GM18867 (cell line): Measurements from ENCODE around the gene EPYC.
A peak's percentile ranks its signal among the peaks of the same experiment; 100 is the strongest.

Experiments
- ATAC-seq: cut with Tn5 transposase; IDR thresholded peaks from one replicate; pipeline ENCODE4 v1.9.1; 2021; ENCODE audit warnings: mild to moderate bottlenecking, moderate library complexity; ENCODE audit not compliant: unreplicated experiment

EPYC gene, protein sequence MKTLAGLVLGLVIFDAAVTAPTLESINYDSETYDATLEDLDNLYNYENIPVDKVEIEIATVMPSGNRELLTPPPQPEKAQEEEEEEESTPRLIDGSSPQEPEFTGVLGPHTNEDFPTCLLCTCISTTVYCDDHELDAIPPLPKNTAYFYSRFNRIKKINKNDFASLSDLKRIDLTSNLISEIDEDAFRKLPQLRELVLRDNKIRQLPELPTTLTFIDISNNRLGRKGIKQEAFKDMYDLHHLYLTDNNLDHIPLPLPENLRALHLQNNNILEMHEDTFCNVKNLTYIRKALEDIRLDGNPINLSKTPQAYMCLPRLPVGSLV

GRCh38 chr12:91004872-91005271 lies at the start of gene EPYC:
Gene EPYC, minus strand, starts transcription at chr12:91004972. Its CDS starts 2,407 bp downstream, at chr12:91002565.
- ATAC-seq, result no peak

GRCh38 chr12:91053951-91054715 lies 49.4 kb upstream of the EPYC start:
- ATAC-seq, result no peak

DNA sequence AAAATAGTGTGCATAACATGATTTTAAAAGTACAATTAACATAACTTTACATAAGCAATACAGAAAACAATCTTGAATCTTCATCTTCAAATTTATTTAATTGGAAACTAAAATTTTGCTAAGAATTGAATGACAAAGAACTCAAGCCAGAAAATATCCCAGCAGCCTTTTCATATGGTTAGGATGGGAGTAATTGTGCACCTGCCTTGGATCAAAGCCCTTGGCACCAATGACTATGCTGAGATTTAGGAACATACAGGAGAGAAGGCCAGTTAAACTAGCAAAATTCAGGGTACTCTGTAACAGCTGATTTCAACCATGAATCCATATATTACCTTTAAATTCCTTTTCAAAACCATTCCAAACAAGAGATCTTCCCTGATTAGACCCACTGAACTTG lies 47.3 kb upstream of the EPYC start:
- no peak for ATAC-seq

GRCh38 chr12:91044586-91044985 lies 39.8 kb upstream of the EPYC start:
- ATAC-seq, result no peak

DNA sequence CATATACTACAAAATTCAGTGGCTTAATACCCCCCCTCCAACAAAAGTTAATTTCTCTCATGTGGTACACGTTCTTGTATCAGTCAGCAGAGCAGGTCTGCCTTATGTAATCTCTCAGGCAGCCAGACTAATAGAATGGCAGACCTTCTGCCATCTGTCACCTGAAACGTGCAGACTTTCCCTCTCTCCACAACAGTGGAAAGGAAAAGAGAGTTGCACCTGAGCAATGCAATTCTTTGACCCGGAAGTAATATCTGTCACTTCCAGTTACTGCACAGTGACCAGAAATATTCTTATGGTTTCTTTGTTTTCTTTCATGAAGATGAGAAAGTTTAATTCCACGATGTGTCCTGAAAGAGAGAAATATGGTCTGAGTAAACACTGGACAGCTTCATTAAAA lies 38.6 kb upstream of the EPYC start:
- ATAC-seq, result no peak

DNA sequence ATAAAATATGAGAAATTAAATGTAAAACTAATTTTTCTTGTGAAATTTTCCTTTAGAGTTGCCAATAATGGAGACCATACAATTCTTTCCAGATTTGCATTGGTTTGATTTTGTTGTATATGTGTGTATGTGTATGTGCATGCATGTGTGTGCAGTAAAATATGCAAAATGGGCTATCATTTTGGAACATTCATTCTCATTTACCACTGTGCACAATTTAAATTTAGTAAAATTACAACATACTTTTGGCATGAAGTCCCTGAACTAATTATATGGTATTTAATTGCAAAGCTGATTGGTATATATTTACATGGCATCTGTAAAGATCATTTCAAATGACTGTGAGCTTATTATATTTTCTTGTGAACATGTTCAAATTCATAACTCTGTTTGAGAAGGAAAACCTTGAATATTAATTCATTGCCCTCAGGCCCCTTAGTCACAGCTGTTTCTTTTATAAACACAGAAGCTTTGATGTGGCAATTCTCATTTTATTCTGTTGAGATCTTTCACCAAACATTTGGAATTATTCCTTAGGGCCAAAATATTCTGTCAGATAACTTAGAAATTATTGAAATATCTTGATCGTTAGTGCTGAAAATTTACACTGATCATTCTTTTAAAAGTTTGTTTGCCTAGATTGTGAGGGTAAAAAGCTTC lies 35.5 kb upstream of the EPYC start:
- no peak for ATAC-seq

- no peak for ATAC-seq
Measured at GRCh38 chr12:91037276-91037675, 32.5 kb upstream of the EPYC start.

DNA sequence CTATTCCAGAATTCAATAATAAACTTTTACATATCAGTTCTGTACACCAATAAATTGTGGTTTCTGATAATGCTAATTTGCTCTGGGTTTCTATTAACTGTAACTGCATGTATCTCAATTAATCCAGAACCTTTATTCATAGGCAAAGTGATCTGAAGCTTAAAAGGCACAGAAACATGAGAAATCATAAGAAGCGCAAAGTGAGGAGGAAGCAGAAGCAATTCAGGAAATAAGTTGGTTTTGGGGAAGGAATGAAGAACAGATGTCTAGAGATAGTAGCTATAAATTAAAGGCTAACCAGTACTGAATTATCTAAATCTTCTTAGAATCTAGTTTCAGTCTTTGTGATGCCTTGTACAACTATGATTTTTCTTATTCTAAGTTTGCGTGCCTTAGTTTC lies 28.5 kb upstream of the EPYC start:
- ATAC-seq, result no peak

- peak; percentile 83 for ATAC-seq
Measured at GRCh38 chr12:91023326-91024004, 18.7 kb upstream of the EPYC start.

DNA sequence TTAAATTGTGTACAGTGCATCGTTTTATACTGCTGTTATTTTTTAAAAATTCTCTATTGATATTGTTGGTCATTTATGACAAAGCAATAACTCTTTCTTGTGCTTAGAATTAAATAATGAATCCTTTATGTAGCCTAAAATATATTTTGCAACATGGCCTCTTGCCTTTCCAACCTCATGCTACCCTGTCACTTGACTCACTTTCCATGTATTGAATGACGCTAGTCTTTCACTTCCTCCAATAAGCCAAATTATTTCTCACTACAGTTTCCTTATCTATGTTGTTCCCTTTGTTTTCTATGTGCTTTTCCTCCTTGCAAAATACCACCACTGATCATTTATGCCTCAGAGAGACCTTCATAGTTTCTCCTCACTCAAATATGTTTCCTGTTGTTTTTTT lies 16.3 kb upstream of the EPYC start:
- no peak for ATAC-seq

- ATAC-seq, result no peak
Measured at GRCh38 chr12:91019455-91019854, 14.7 kb upstream of the EPYC start.

GRCh38 chr12:91017511-91018263 lies 12.9 kb upstream of the EPYC start:
- no peak for ATAC-seq

DNA sequence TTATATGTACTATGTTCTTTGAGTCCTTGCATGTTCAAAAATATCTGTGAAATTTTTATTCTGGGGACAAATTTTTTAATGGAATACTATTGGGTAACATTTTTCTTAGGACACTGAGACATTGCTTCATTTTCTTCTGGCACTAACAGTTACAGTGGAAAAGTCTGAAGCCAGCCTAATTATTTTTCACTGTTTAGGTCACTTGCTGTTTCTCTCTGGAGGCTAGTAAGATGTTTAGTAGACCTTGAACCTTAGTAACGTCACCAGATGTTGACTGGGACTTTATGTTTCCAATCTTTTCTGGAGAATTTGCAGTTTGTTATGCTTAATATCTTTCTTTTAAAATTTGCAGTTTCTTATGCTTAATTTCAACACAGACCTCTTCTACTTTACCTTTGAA lies 12.3 kb upstream of the EPYC start:
- ATAC-seq, result no peak

DNA sequence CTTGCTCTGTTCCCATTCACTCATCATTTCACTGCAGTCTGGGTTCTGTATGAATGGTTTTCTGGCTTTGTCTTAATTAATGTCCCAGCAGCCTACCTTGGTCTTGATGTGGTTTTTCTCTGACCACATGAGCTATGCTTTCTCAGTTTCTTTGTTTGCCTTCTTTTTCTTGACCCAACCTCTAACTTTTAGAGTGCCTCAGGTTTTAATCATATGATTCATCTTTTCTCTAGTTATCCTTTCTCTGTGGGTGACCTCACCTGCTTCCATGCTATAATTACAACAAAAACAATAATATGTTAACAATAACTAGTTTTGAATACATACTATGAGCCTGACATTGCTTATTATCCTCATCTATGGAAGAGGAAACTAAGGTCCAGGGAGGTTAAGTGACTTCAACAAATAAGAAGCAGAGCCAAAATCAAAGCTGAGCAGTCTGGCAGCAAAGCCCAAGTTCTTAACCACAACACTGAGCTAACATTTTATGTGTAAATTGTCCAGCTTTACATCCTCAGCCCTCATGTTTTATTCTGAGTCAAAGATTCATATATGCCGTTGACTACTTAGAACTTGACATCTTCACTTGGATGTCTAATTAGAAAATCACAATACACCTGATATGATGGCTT lies 4.7 kb upstream of the EPYC start:
- ATAC-seq, result peak; percentile 91

DNA sequence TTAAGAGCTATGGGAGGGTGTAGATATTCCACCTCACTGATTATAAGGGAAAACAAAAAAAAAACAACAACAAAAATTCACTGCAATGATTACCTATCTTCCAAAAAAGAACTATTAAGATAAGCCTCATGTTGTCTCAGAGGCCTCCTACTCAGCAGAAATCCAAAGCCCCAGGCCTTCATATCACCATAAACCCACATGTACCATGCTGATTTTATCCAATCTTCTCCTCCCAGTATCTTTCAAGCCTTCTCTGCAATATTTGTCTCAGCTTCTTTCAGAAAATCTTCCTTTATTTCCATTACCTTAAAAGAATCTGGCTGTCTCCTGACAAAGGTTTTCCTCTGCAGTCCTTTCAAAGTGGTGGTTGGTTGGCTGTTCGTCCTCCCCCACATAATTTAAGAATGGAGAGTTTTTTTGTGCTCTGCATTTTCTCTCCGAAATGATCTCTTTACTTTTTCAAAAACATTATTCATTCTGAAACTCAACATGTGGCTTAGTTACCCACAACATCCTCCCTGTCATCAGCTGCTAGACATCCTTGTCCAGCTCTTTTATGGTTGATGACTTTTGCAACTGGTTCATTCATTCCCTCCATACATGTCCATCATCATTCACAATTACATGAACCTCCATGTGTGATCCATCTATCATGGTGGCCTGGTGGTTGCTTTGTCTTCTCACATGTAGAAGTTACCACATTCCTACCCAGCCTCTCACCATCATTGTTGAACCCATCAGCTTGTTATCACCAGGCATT lies 2.9 kb upstream of the EPYC start:
- peak; percentile 83 for ATAC-seq

GRCh38 chr12:91003737-91004136 lies 1.0 kb downstream of the EPYC start:
- no peak for ATAC-seq

DNA sequence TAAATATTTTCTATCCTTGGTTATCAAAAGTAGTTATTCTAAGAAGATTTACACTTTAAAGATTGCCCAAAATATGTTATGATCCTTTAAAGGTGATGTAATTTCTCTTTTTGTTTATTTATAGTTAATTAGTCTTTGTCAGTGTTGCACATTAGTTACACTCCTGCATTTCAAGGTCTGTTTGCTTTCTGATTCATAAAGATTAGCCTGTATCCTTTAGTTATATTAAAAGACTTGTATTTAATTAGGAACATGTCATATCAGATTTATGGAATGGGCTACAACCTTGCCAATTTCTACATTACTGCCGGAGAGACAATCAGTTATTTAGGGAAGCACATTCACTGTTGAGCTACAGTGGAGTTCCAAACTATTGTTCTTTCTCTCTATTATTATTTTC lies 3.5 kb downstream of the EPYC start:
- no peak for ATAC-seq

DNA sequence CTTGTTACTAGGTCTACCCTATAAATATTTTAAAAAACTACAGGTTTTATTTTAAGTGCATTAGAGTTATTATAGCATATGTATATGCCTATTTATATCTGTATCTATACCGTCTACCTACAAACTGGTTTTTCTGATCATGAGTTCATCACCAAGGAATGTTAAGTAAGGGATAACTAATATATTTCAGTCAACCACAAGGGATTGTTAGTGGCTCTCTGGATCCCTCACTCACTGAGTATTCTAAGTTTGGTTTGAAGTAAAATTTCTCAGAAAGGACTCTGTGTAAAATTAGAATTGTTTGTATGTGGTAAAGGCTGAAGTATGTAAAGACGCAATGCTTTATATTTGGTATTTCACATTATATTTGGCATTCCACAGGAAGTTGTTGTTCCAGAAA lies 4.8 kb downstream of the EPYC start:
- no peak for ATAC-seq

GRCh38 chr12:90999527-90999926 lies 5.2 kb downstream of the EPYC start:
- no peak for ATAC-seq
